ENCODE measurements around the gene CELF4.

The CELF4 gene

GRCh38 chr18:37261246-37261840 lies 304.3 kb downstream of the CELF4 start:
- no peak overlapping the region for H3K27ac ChIP-seq (replicated peaks)
- H3K4me3 ChIP-seq (replicated peaks; ENCODE audit: insufficient read depth, low read length) = no peak overlapping the region
- no peak for DNase-seq (ENCODE audit: low read depth in 1 of 2, low spot score in 1 of 2)
- TF ChIP-seq REST (IDR thresholded peaks at IDR 0.05; ENCODE audit: insufficient replicate concordance, low read depth) = no peak
- TF ChIP-seq, protein P1, sequence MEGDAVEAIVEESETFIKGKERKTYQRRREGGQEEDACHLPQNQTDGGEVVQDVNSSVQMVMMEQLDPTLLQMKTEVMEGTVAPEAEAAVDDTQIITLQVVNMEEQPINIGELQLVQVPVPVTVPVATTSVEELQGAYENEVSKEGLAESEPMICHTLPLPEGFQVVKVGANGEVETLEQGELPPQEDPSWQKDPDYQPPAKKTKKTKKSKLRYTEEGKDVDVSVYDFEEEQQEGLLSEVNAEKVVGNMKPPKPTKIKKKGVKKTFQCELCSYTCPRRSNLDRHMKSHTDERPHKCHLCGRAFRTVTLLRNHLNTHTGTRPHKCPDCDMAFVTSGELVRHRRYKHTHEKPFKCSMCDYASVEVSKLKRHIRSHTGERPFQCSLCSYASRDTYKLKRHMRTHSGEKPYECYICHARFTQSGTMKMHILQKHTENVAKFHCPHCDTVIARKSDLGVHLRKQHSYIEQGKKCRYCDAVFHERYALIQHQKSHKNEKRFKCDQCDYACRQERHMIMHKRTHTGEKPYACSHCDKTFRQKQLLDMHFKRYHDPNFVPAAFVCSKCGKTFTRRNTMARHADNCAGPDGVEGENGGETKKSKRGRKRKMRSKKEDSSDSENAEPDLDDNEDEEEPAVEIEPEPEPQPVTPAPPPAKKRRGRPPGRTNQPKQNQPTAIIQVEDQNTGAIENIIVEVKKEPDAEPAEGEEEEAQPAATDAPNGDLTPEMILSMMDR (IDR thresholded peaks at IDR 0.05; ENCODE audit: insufficient read depth, low read length) = no peak
- TF ChIP-seq GABPA (IDR thresholded peaks at IDR 0.05; ENCODE audit: low read depth) = no peak
- no peak for TF ChIP-seq POLR2AphosphoS5 (IDR thresholded peaks at IDR 0.05; ENCODE audit: low read depth)
- no peak for TF ChIP-seq SPI1 (IDR thresholded peaks at IDR 0.05; ENCODE audit: borderline replicate concordance, low read depth)
- peaks cover 25% of the 10 kb centered on the region for H3K27me3 ChIP-seq (ENCODE audit: insufficient read depth, poor library complexity, severe bottlenecking)

GRCh38 chr18:37260367-37261093 lies 305.1 kb downstream of the CELF4 start:
- no peak for TF ChIP-seq POLR2AphosphoS5 (IDR thresholded peaks at IDR 0.05; ENCODE audit: low read depth)
- TF ChIP-seq SPI1 (IDR thresholded peaks at IDR 0.05; ENCODE audit: borderline replicate concordance, low read depth) = no peak
- TF ChIP-seq, protein P1 (IDR thresholded peaks at IDR 0.05; ENCODE audit: insufficient read depth, low read length) = no peak
- no peak for TF ChIP-seq REST (IDR thresholded peaks at IDR 0.05; ENCODE audit: insufficient replicate concordance, low read depth)
- no peak for TF ChIP-seq GABPA (IDR thresholded peaks at IDR 0.05; ENCODE audit: low read depth)
- no peak overlapping the region for H3K4me3 ChIP-seq (replicated peaks; ENCODE audit: insufficient read depth, low read length)
- peaks cover 31% of the 10 kb centered on the region for H3K27me3 ChIP-seq (ENCODE audit: insufficient read depth, poor library complexity, severe bottlenecking)

DNA sequence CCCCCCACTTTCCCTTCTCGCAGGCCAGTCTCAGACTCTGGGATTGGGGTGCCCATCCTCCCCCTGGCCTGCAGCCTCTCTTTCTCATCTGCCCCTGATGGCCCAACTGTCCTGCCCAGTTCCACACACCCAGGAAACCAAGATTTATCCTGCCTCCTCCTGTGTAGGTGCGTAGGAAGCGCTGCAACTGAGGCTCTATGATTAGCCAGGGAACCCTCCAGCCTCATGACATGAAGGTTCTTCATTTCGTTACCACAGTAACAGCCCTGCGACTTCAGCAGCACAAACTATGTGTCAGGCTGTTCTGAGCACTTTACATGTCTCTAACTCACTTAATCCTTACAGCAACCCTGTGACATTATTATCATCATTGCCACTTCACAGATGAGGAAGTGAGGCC lies 305.9 kb downstream of the CELF4 start:
- Histone ChIP-seq H3K27me3 (ENCODE audit: insufficient read depth, poor library complexity, severe bottlenecking) (peaks cover 38% of the 10 kb centered on the region), H3K27ac (replicated peaks) (no peak overlapping the region), H3K4me3 (replicated peaks; ENCODE audit: insufficient read depth, low read length) (no peak overlapping the region)
- DNase-seq (ENCODE audit: low read depth in 1 of 2, low spot score in 1 of 2) = no peak
- TF ChIP-seq SPI1 (IDR thresholded peaks at IDR 0.05; ENCODE audit: borderline replicate concordance, low read depth) = no peak
- no peak for TF ChIP-seq REST (IDR thresholded peaks at IDR 0.05; ENCODE audit: insufficient replicate concordance, low read depth)
- TF ChIP-seq POLR2AphosphoS5 (IDR thresholded peaks at IDR 0.05; ENCODE audit: low read depth) = no peak
- TF ChIP-seq, protein P1 (IDR thresholded peaks at IDR 0.05; ENCODE audit: insufficient read depth, low read length) = no peak
- TF ChIP-seq GABPA (IDR thresholded peaks at IDR 0.05; ENCODE audit: low read depth) = no peak

More at GRCh38 chr18:37260367-37261093, 305.1 kb downstream of the CELF4 start:
- no peak overlapping the region for H3K27ac ChIP-seq (replicated peaks)
- DNase-seq (ENCODE audit: low read depth in 1 of 2, low spot score in 1 of 2) = no peak
